Trophoblast cell (in vitro differentiated cells and primary cell): Measurements from ENCODE around the gene CNTNAP4.

Experiments
- DNase-seq, 2 donors: peaks; one replicate each; pipeline ENCODE4 v3.0.0-alpha.2; 2016
- H2AFZ ChIP-seq: 2 replicates; pipeline ENCODE4 v1.6.1; 2013; ENCODE audit warnings: low read length, moderate library complexity, mild to moderate bottlenecking; ENCODE audit not compliant: insufficient read depth, poor library complexity
- H2AK5ac ChIP-seq: 2 replicates; pipeline ENCODE4 v1.6.1; 2013; ENCODE audit warnings: mild to moderate bottlenecking, low read length
- H2BK120ac ChIP-seq: 2 replicates; pipeline ENCODE4 v1.6.1; 2013; ENCODE audit warnings: low read length, mild to moderate bottlenecking, moderate library complexity; ENCODE audit not compliant: insufficient read depth, poor library complexity
- H2BK12ac ChIP-seq: 2 replicates; pipeline ENCODE4 v1.6.1; 2013; ENCODE audit warnings: mild to moderate bottlenecking, low read length, moderate library complexity
- H2BK5ac ChIP-seq: 2 replicates; pipeline ENCODE4 v1.6.1; 2013; ENCODE audit warnings: low read length, low read depth, moderate library complexity, mild to moderate bottlenecking; ENCODE audit not compliant: poor library complexity
- H3K14ac ChIP-seq: 2 replicates; pipeline ENCODE4 v1.6.1; 2013; ENCODE audit warnings: mild to moderate bottlenecking, low read length
- H3K18ac ChIP-seq: 2 replicates; pipeline ENCODE4 v1.6.1; 2013; ENCODE audit warnings: mild to moderate bottlenecking, low read length
- H3K23ac ChIP-seq: 2 replicates; pipeline ENCODE4 v1.6.1; 2013; ENCODE audit warnings: low read length
- H3K27ac ChIP-seq: 2 replicates; pipeline ENCODE4 v1.5.1; 2013; ENCODE audit warnings: low read depth, mild to moderate bottlenecking, inconsistent platforms, low read length, moderate library complexity
- H3K27me3 ChIP-seq: 2 replicates; pipeline ENCODE4 v1.6.1; 2013; ENCODE audit warnings: inconsistent platforms, mild to moderate bottlenecking, low read length, moderate library complexity; ENCODE audit not compliant: insufficient read depth
- H3K36me3 ChIP-seq, 2 experiments: 1 replicate in 1 of 2; 2 replicates in 1 of 2; pipeline ENCODE4 v1.6.1; 2013; ENCODE audit warnings: low read length in 2 of 2, mild to moderate bottlenecking in 2 of 2, moderate library complexity in 1 of 2; ENCODE audit not compliant: insufficient read depth in 2 of 2, control insufficient read depth in 1 of 2
- H3K4ac ChIP-seq: 2 replicates; pipeline ENCODE4 v1.6.1; 2013; ENCODE audit warnings: low read depth, mild to moderate bottlenecking, low read length, moderate library complexity
- H3K4me1 ChIP-seq, 2 experiments: 1 replicate in 1 of 2; 2 replicates in 1 of 2; pipeline ENCODE4 v1.6.1; 2013; ENCODE audit warnings: low read length in 2 of 2, mild to moderate bottlenecking in 2 of 2, moderate library complexity in 1 of 2; ENCODE audit not compliant: insufficient read depth in 2 of 2, control insufficient read depth in 1 of 2
- H3K4me2 ChIP-seq: 2 replicates; pipeline ENCODE4 v1.6.1; 2013; ENCODE audit warnings: inconsistent platforms, mild to moderate bottlenecking, low read length, moderate library complexity
- H3K4me3 ChIP-seq: 2 replicates; pipeline ENCODE4 v1.5.1; 2013; ENCODE audit warnings: mild to moderate bottlenecking, low read depth, low read length, inconsistent platforms
- H3K79me1 ChIP-seq: one replicate; pipeline ENCODE4 v1.6.1; 2013; ENCODE audit warnings: low read length
- H3K79me2 ChIP-seq: 2 replicates; pipeline ENCODE4 v1.6.1; 2013; ENCODE audit warnings: low read length, mild to moderate bottlenecking; ENCODE audit not compliant: control insufficient read depth, insufficient read depth, poor library complexity
- H3K9ac ChIP-seq: 2 replicates; pipeline ENCODE4 v1.6.1; 2013; ENCODE audit warnings: mild to moderate bottlenecking, low read length
- H3K9me3 ChIP-seq: 2 replicates; pipeline ENCODE4 v1.6.1; 2013; ENCODE audit warnings: low read depth, mild to moderate bottlenecking, control low read depth, inconsistent platforms, low read length; ENCODE audit not compliant: insufficient read depth
- H4K12ac ChIP-seq: 2 replicates; pipeline ENCODE4 v1.6.1; 2013; ENCODE audit warnings: low read depth, mild to moderate bottlenecking, low read length, moderate library complexity
- H4K8ac ChIP-seq: 2 replicates; pipeline ENCODE4 v1.6.1; 2013; ENCODE audit warnings: low read depth, mild to moderate bottlenecking, low read length, moderate library complexity
- H4K91ac ChIP-seq: one replicate; pipeline ENCODE4 v1.6.1; 2013; ENCODE audit warnings: low read depth, mild to moderate bottlenecking, low read length, moderate library complexity
- WGBS: extraction: QIAGEN DNeasy Blood & Tissue Kit; methylation state at CpG from one replicate; pipeline ENCODE4 v1.1.7; 2013; ENCODE audit warnings: missing lambda C conversion rate; ENCODE audit not compliant: insufficient read length, insufficient coverage; ENCODE audit errors: extremely low coverage; 5-methylcytosine and 5-hydroxymethylcytosine counted together

CNTNAP4 gene

DNA sequence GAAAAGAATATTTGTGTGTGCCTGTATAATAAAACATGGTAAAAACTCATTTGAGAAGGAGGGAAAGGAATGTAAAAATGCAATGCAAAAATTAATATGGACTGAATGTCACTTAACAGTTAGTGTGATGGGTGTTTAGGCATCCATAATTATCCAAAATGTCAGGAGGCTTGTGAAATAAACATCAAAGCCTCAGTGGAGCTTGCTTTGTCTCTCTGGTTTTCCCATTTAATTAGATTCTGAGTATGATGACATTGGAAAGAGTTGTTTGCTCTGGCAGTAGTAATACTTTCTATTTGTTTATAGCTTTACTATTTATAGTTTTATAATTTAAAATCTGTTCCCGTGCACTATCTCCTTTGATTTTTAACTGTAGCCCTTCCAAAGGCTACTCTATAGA lies 51.9 kb downstream of the CNTNAP4 start:
- Histone ChIP-seq H2BK12ac (no peak overlapping the region), H3K79me1 (no peaks in the 10 kb centered on the region), H3K36me3 (no peaks in the 10 kb centered on the region), H2BK120ac (no peak overlapping the region), H3K4me1 (no peaks in the 10 kb centered on the region), H3K14ac (no peak overlapping the region), H3K27me3 (no peaks in the 10 kb centered on the region), H3K18ac (no peak overlapping the region), H3K79me2 (no peaks in the 10 kb centered on the region), H3K4ac (no peak overlapping the region), H3K27ac (no peak overlapping the region), H4K8ac (no peak overlapping the region), H4K12ac (no peak overlapping the region), H3K4me3 (no peak overlapping the region), H4K91ac (no peak overlapping the region), H3K23ac (no peak overlapping the region), H3K4me2 (no peak overlapping the region), H3K9me3 (no peaks in the 10 kb centered on the region), H2AFZ (no peak overlapping the region), H2BK5ac (no peak overlapping the region), H3K9ac (no peak overlapping the region), H2AK5ac (no peak overlapping the region)
- DNase-seq: no peak
- no CpG with 5 or more reads among the region's 1 CpG for WGBS

- Histone ChIP-seq H3K36me3 (no peaks in the 10 kb centered on the region), H3K18ac (no peak overlapping the region), H2BK12ac (no peak overlapping the region), H3K9me3 (no peaks in the 10 kb centered on the region), H3K4ac (no peak overlapping the region), H3K27ac (no peak overlapping the region), H3K23ac (no peak overlapping the region), H2AFZ (no peak overlapping the region), H3K9ac (no peak overlapping the region), H4K8ac (no peak overlapping the region), H4K91ac (no peak overlapping the region), H2BK120ac (no peak overlapping the region), H3K4me1 (no peaks in the 10 kb centered on the region), H3K14ac (no peak overlapping the region), H3K4me2 (no peak overlapping the region), H3K79me2 (no peaks in the 10 kb centered on the region), H3K79me1 (no peaks in the 10 kb centered on the region), H2BK5ac (no peak overlapping the region), H4K12ac (no peak overlapping the region), H3K4me3 (no peak overlapping the region), H3K27me3 (no peaks in the 10 kb centered on the region), H2AK5ac (no peak overlapping the region)
- WGBS: no CpG with 5 or more reads among the region's 3 CpGs
- DNase-seq: no peak
Measured at GRCh38 chr16:76335180-76335974, 58.2 kb downstream of the CNTNAP4 start.

GRCh38 chr16:76336112-76336511 lies 58.9 kb downstream of the CNTNAP4 start:
- Histone ChIP-seq H2BK12ac (no peak overlapping the region), H3K4me2 (no peak overlapping the region), H2BK120ac (no peak overlapping the region), H2AFZ (no peak overlapping the region), H3K79me1 (no peaks in the 10 kb centered on the region), H3K4me3 (no peak overlapping the region), H3K9ac (no peak overlapping the region), H3K27me3 (no peaks in the 10 kb centered on the region), H3K9me3 (no peaks in the 10 kb centered on the region), H3K79me2 (no peaks in the 10 kb centered on the region), H3K4me1 (no peaks in the 10 kb centered on the region), H3K23ac (no peak overlapping the region), H2AK5ac (no peak overlapping the region), H3K18ac (no peak overlapping the region), H4K8ac (no peak overlapping the region), H2BK5ac (no peak overlapping the region), H3K14ac (no peak overlapping the region), H4K91ac (no peak overlapping the region), H3K27ac (no peak overlapping the region), H4K12ac (no peak overlapping the region), H3K4ac (no peak overlapping the region), H3K36me3 (no peaks in the 10 kb centered on the region)
- no peak for DNase-seq
- WGBS: no CpG with 5 or more reads among the region's 1 CpG

DNA sequence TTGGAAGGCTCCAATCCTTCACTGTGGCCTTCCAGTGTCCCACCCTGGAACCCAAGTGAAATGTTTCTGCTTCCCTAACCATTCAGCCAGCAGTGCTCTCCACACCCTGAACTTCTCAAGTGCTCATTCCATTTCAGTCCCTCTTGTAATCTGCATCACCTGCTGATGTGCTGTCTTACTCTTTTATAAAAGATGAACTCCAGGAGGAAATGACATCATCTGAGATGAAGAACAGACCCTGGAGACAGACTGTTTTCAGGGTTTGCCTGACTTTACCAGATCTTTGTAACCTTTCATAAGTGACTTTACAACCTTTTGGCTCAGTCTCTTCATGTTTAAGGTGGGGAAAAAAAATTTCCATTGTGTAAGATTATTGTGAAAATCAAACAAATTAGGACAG lies 61.3 kb downstream of the CNTNAP4 start:
- H3K4me3 ChIP-seq: no peak overlapping the region

More for the DNA sequence above, 61.3 kb downstream of the CNTNAP4 start:
- Histone ChIP-seq H3K9ac (no peak overlapping the region), H2BK12ac (no peak overlapping the region), H2AFZ (no peak overlapping the region), H3K14ac (no peak overlapping the region), H2BK5ac (no peak overlapping the region), H3K4ac (no peak overlapping the region), H2BK120ac (no peak overlapping the region), H3K4me2 (no peak overlapping the region), H3K18ac (no peak overlapping the region), H3K79me2 (no peaks in the 10 kb centered on the region), H3K27me3 (no peaks in the 10 kb centered on the region), H3K23ac (no peak overlapping the region), H4K8ac (no peak overlapping the region), H2AK5ac (no peak overlapping the region), H3K79me1 (no peaks in the 10 kb centered on the region), H3K9me3 (no peaks in the 10 kb centered on the region), H3K4me1 (no peaks in the 10 kb centered on the region), H3K27ac (no peak overlapping the region), H3K36me3 (no peaks in the 10 kb centered on the region), H4K12ac (no peak overlapping the region), H4K91ac (no peak overlapping the region)
- DNase-seq: no peak
